ENCODE results near the gene CHST3. TPM values are rescaled to one million over a fixed set of nuclear protein-coding genes. Genes with fewer than 3 reads are reported as not detected.
"Not testable (repeated sequence)": the region's sequence is repeated elsewhere in the genome, so short reads cannot be mapped to it uniquely, and the experiment has no call there.

CHST3 gene, protein sequence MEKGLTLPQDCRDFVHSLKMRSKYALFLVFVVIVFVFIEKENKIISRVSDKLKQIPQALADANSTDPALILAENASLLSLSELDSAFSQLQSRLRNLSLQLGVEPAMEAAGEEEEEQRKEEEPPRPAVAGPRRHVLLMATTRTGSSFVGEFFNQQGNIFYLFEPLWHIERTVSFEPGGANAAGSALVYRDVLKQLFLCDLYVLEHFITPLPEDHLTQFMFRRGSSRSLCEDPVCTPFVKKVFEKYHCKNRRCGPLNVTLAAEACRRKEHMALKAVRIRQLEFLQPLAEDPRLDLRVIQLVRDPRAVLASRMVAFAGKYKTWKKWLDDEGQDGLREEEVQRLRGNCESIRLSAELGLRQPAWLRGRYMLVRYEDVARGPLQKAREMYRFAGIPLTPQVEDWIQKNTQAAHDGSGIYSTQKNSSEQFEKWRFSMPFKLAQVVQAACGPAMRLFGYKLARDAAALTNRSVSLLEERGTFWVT
- total RNA-seq (2014; rRNA removed; shearing (Covaris generic)), result 20.7 and 23.6 TPM in 2 replicates
- polyA plus RNA-seq (2015; cell fraction: cytosol; rRNA removed), result 6.5 and 7.0 TPM in 2 replicates
- polyA plus RNA-seq (2015; cell fraction: nucleus; rRNA removed), result 9.1 and 9.4 TPM in 2 replicates

DNA sequence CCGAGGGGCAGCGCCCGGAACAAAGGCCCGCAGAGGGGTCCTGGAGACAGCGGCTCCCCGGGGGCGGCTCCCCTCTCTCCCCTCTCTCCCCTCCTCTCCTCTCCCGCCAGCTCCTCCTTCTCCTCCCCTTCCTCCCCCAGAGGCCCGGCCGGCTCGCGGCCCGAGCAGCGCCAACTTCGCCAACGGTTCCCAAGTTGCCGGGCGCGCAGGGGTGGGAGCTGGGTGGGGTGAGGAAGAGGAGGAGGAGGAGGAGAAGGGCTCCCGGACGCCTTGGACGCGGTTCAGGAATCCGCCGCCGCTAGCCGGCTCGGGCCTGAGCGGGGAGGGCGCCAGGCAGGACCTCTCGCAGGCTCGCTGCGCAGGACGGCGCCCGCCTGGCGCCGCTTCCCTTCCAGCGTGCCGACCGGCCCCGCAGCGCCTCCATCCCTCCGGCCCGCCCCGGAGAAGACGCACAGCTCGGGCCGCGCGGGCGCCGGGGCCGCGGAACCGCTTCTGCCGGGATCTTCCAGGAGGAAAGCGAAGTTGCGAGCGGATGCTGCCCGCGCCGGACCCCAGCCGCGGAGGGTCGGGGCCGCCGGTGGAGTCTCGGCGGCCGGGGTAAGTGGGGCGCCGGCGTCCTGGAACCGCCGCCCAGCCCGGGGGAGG is at the start of gene CHST3:
CHST3 (plus strand) TSS at position 298 of the 645 bp plus-strand sequence. CDS start 41,448 bp downstream, outside the sequence.
- DNase-seq (ENCODE audit: low read depth), result peak; percentile 64

DNA sequence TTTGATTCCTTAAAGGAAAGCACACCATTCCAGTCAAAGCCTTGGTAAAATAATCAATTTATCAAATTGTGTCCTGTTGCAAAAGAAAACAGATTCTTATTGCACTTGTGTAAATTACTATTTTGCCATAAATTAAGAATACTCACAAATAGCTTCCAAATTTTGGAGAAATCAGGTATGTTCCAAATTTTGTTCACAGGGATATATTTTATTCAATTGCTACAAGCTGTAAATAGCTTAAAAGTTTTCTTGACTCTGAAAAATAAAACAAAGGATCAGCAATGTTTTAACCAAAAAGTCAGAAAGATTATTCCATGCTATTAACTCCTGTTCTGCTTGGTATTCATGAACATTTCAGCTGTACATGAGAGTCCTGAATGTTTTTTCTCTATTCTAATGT is 47.4 kb upstream of the CHST3 start:
- DNase-seq (ENCODE audit: low read depth), result no peak

DNA sequence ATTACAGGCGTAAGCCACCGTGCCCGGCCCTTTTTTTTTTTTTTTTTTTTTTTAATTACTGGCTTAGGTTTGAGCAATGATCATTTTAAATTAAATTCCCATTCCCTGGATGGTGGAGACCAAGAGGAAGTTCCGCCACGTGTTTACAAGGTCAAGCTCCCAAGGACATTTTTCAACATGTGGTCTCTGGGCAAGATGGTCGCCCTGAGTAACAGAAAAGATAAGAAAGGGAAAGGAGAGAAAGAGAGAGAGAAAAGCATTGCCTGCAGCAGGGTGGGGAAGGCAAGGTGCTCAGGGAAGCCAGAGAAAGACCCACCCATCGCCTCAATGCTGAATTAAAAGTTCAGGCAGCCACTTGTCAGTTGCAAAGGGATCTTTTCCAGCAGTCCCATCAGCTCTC is 45.2 kb upstream of the CHST3 start:
- DNase-seq (ENCODE audit: low read depth), result no peak

DNA sequence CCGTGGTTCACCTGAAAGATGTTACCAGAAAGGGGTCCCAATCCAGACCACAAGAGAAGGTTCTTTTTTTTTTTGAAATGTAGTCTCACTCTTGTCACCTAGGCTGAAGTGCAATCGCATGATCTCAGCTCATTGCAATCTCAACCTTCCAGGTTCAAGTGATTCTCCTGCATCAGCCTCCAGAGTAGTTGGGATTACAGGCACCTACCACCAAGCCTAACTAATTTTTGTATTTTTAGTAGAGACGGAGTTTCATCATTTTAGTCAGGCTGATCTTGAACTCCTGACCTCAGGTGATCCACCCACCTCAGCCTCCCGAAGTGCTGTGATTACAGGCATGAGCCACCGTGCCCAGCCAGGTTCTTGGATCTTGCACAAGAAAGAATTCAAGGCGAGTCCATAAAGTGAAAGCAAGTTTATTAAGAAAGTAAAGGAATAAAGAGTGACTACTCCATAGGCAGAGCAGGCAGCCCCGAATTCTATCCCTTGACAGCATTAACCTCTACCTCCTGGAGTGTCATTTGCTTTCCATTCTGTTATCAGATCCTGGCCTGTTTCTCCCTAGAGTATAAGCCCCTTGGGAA is 44.1 kb upstream of the CHST3 start:
- not testable (repeated sequence) for DNase-seq (ENCODE audit: low read depth)

DNA sequence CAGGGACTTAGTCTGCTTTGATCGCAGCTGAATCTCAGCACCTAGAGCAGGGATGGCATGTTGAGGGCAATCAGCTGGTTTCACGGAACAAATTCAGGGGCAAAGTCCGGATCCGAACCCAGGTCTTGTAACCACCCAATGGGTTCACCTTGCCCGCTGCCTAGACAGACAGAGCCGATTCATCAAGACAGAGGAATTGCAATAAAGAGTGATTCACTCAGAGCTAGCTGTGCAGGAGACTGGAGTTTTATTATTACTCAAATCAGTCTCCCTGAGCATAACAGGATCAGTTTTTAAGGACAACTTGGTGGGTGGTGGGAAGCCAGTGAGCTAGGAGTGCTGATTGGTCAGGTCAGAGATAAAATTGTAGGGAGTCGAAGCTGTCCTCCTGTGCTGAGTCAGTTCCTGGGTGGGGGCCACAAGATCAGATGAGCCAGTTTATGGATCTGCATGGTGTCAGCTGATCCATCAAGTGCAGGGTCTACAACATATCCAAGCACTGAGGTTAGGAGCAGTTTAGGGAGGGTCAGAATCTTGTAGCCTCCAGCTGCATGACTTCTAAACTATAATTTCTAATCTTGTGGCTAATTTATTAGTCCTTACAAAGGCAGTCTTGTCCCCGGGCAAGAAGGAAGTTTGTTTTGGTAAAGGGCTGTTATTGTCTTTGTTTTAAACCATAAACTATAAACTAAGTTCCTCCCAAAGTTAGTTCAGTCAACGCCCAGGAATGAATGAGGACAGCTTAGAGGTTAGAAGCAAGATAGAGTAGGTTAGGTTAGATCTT is 43.5 kb upstream of the CHST3 start:
- peak; percentile 25 for DNase-seq (ENCODE audit: low read depth)

DNA sequence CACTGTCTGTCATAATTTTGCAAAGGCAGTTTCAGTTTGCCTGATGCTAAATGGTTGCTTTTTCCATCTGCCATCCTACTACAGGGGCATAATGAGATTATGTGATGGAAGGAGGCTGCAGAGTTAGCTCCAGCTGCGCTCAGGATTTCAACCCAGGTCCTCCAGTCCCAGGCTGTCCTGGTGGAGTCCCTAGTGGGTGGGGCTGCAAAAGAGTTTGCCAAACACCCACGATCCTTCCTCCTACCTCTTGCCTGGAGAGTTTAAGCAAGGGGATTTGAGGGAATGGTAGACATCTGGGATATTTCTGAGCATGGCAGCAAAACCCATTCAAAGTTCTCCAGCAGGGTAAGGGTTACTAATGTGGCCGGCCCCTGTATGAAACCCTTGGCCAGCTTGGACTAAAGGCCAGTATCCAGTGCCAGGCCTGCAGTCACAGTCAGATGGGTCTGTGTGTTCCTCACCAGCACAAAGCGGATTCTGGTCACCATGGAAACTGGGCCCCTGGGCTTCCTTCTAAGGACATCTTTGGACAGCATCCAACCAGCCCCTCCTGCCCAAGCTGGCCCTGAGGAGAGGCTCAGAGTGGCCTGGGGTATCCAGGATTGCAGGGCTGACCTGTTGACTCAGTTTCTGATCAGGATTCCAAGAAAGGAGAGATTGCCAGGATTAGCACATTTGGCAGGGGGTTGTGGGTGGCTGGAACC is 42.7 kb upstream of the CHST3 start:
- DNase-seq (ENCODE audit: low read depth), result no peak

DNA sequence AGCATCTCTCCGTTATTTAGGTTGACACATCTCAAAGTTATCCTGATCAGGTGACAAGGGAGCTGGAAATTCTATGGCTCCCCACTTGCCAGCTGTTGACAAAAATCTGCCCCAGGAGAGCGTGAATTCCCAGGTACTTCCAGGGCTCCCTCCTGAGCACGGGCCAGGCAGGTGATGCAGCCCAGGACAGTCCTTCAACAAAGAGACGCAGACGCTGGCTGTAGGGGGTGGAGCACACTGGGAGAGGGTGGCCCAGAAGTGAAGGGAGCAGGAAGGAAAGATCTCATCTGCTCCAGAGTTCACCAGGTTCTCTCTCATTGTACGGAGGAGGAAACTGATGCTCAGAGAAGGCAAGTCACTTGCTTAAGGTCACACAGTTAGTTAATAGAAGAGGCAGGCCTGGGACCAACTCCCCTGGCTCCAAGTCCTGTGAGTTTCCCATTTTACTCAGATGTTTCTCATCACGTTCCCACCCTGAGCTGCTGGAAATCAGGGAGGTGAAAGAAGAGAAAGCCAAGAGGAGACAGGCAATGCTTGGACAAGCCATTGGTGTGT is 41.0 kb upstream of the CHST3 start:
- DNase-seq (ENCODE audit: low read depth), result no peak

DNA sequence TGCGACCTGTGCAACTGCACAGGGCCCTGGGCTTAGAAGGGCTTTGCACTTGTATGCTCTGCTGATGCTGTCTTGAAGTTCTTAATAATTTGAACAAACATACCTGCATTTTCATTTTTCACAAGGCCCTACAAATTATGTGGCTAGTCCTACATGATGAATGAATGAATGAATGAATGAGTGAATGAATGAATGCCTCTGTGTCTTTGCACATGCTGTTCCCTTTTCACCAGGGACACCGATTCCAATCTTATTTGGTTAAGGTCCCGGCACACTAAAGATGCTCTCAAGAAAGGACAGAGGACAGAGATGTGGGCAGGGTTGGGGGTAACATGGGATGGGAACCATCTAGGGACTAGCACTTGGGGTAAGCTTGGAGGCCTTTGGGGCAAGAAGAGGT is 39.4 kb upstream of the CHST3 start:
- no peak for DNase-seq (ENCODE audit: low read depth)

DNA sequence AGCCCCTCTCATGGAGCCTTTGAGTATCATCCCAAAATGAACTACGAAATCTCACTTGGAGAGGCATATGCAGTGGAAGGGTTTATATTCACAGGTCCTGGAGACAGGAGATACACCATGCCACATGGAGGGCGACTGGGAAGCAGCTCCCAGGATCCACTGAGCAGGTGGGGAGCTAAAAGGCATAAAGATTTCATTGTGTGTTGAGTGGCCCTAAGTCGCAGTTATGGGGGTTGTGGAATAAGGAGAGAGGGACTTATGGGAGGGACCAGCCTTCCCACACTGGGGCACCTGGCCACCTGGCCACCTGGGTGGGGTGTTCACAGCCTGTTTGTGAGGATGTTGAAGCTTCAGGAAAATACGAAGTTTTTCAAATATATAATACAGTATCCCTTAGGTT is 37.0 kb upstream of the CHST3 start:
- no peak for DNase-seq (ENCODE audit: low read depth)

DNA sequence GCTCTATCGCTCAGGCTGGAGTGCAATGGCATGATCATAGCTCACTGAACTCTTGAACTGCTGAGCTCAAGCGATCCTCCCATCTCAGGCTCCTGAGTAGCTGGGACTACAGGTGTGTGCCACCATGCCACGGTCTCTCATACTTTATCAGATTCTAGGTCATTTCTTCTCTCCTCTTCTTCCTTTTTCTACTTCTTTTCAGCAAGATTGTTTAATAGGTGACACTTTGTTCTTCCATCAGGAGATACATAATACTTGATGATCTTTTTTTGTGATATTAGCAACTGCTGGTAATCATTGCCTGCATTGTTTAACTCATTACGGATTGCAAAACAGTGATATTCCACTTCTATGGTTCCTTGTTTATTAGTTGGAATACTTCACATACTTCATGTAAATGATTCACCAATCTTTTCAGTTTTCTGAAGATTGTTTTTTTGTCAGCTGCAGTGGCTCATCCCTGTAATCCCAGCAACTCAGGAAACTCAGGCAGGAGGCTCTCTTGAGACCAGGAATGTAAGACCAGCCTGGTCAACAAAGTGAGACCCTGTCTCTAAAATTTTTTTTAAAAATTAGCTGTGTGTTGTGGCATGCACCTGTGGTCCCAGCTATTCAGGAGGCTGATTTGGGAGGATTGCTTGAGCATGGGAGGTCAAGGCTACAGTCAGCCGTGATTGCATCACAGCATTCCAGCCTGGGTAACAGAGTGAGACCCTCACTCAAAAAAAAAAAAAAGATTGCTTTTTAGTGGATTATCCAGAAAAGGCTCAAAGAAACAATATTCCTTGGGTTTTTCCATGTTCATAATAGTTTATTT is 36.2 kb upstream of the CHST3 start:
- DNase-seq (ENCODE audit: low read depth), result no peak

DNA sequence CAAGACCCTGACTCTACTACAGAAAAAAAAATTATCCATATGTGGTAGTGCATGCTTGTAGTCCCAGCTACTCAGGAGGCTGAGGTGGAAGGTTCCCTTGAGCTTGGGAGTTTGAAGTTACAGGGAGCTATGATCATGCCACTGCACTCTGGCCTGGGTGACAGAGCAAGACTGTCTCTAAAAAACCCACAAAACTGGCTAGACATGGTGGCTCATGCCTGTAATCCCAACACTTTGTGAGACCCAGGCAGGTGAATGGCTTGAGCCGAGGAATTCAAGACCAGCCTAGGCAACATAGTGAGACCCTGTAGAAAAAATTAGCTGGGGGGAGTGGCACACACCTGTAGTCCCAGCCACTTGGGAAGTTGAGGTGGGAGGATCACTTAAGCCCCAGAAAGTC is 32.9 kb upstream of the CHST3 start:
- DNase-seq (ENCODE audit: low read depth), result no peak

DNA sequence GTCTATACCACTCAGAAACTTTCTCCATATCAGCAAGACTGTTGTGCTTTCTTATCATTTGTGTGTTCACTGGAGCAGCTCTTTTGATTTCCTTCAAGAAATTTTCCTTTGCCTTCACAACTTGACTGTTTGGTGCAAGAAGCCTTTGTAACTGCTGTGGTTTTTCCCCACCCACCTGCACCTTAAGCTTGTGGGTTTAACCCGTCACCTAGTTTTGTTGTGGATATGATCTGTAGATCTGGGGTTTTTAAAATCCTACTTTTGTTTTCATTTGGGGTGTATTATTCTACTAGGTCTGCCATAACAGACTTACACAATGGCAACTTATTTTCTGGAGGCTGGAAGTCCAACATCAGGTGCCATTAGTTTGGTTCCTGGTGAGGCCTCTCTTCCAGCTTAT is 30.5 kb upstream of the CHST3 start:
- DNase-seq (ENCODE audit: low read depth), result no peak

DNA sequence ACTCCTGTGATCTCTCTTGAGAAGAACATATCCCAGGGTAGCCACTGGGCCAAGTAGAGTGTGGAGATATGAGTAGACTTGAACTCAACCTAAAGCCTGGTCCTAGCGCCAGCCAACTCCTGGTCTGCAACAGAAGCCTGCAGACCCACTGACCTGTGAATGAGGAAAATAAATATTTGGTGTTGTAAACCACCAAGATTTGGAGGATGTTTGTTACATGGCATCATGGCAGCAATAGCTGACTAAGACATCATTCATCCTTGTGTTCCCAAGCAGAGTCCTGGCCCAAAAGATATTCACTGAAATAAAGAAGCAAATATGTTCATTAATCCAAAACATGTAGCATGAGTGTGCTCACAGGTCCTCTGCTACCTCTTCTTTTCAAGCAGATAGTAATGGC is 26.0 kb upstream of the CHST3 start:
- DNase-seq (ENCODE audit: low read depth), result no peak

DNA sequence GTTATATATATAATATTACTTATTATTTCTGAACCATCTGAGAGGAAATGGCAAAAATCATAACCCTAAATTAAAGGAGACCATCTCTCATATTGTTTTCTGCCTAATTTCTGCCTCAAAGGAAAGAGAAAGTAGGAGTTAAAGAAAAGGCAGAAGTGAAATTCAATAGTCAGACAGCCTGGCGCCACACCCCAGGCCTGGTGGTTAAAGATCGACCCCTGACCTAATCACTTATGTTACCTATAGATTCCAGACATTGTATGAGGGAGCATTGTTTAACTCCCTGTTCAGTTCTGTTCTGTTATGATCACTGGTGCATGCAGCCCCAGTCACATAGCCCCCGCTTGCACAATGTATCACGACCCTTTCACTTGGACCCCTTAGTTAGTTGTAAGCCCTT is 24.9 kb upstream of the CHST3 start:
- no peak for DNase-seq (ENCODE audit: low read depth)

DNA sequence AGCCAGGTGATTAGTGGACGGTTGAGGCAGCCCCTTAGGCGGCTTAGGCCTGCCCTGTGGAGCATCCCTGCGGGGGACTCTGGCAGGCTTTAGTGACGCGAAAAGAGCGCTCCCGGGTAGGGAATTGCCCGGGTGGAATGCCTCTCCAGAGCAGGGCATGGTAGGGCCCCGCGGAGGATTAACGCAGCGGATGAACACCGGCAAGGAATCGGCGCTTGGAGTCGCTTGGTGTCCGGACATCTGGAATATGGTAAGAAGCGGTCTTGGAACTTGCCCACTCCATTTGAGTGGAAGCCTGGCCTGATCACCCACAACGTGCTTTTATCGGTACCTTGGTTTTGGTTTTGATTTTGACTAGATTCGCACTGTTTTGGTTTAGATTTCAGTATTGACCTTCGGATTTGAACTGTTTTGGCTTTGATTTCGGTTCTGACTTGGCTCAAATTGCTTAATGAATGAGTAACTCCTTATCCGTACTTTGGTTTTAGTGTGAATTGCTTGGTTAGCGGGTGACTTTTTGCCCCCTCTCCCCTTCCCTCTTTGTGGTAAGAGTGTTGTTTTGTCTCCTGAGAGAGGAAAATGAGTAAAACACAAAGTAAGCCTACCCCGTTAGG is 24.2 kb upstream of the CHST3 start:
- no peak for DNase-seq (ENCODE audit: low read depth)

DNA sequence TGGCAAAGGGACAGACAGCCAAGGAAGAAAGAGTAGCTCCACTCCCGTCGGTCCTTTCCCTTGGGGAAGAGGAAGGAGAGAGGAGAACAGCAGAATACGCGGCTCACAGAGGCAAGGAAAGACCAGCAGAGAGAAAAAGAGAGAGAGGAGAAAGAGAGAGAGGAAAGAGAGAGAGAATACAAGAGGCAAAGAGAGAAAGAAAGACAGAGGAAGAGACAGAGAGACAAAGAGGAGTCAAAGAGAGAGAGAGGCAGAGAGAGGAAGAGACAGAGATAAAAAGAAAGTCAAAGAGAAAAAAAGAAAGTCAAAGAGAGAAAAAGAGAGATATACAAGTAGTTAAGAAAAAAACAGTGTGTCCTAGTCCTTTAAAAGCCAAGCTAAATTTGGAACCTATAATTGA is 23.4 kb upstream of the CHST3 start:
- no peak for DNase-seq (ENCODE audit: low read depth)

DNA sequence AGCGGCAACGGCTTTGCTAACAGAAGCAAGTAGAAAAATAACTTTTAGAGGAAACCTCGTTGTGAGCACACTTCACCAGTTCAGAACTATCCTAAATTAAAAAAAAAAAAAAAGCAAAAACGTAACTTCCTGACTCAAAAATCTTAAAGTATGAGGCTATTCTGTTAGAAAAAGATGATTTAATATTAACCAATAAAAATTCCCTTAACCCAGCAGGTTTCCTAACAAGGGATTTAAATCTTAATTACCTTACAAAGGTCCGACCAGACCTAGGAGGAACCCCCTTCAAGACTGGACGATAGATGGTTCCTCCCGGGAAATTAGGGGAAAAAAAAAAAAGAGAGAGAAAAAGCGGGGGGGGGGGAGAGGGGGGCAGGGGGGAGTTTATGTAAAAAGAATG is 22.9 kb upstream of the CHST3 start:
- no peak for DNase-seq (ENCODE audit: low read depth)

DNA sequence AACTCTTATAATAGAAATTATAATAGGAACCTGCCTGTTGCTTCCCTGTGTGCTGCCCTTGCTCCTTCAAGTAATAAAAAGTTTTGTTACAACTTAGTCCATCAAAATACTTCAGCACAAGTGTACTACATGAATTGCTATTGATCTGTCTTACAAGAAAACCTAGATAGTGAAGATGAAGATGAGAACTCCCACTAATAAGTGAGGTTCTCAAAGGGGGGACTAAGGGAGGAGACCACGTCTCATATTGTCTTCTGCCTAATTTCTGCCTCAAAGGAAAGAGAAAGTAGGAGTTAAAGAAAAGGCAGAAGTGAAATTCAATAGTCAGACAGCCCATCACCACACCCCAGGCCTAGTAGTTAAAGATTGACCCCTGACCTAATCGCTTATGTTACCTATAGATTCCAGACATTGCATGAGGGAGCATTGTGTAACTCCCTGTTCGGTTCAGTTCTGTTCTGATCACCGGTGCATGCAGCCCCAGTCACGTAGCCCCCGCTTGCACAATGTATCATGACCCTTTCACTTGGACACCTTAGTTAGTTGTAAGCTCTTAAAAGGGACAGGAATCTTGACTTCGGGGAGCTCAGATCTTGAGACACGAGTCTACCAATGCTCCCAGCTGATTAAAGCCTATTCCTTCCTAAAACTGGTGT is 18.2 kb upstream of the CHST3 start:
- DNase-seq (ENCODE audit: low read depth), result no peak

DNA sequence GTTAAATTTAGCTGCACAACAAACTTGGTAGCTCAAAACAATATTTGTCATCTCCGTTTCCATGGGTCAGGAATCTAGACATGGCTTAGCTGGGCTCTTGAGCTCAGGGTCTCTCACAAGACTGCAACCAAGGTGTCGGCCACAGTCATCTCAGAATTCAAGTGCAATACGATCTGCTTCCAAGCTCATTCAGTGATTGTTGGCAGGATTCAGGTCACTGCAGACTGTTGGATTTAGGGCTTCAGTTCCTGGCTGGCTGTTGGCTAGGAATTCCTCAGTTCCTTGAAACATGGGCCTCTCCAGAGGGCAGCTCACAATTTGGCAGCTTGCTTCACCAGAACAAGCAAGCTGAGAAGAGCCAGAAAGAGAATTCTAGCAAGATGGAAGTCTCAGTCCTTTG is 17.5 kb upstream of the CHST3 start:
- no peak for DNase-seq (ENCODE audit: low read depth)
